Measurements from ENCODE around the gene AFDN. TPM values are rescaled to one million over a fixed set of nuclear protein-coding genes. Genes with fewer than 3 reads are reported as not detected.

The AFDN gene
- total RNA-seq, 3 donors from 2014 or later, result 93.1 to 292 (median 170) TPM

DNA sequence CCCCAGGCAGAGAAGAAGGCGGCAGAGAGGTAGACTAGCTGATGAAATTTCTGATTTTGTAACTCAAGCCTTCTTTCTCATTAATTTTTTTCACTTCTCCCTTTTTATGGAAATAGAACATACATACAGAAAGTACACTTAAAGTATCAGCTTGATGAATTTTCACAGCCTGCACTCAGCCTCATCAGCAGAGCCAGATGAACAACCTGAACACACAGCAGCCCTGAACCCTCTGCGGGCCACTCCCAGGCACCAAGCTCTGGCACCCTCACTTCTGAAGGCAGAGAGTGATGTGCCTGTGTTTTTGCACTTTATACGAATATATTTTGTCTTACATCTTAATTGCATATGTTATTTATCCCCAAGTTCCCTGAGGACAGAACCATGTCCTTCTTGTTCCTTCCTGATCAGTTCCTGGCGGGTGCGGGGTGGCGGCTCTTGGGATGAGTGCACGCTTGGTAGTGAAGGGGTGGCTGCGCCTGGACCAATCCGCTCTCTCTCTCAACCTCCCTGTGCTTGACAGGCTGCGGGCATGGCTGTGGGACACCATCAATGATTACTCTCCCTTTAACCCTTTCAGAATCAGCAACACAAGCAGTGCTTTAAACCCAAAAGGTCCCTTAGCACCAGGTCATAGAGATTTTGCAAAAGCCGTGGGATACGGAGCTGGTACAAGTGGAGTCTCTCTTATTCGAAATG lies 34.8 kb upstream of the AFDN start:
- H3K4me3 ChIP-seq, result no peak overlapping the region
- TF ChIP-seq POLR2AphosphoS5 (IDR thresholded peaks at IDR 0.05), result peak in 1 of 3 donors; percentile 1
- TF ChIP-seq, protein P1, sequence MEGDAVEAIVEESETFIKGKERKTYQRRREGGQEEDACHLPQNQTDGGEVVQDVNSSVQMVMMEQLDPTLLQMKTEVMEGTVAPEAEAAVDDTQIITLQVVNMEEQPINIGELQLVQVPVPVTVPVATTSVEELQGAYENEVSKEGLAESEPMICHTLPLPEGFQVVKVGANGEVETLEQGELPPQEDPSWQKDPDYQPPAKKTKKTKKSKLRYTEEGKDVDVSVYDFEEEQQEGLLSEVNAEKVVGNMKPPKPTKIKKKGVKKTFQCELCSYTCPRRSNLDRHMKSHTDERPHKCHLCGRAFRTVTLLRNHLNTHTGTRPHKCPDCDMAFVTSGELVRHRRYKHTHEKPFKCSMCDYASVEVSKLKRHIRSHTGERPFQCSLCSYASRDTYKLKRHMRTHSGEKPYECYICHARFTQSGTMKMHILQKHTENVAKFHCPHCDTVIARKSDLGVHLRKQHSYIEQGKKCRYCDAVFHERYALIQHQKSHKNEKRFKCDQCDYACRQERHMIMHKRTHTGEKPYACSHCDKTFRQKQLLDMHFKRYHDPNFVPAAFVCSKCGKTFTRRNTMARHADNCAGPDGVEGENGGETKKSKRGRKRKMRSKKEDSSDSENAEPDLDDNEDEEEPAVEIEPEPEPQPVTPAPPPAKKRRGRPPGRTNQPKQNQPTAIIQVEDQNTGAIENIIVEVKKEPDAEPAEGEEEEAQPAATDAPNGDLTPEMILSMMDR (IDR thresholded peaks at IDR 0.05), result no peak
- TF ChIP-seq POLR2A (IDR thresholded peaks at IDR 0.05), result no peak
- peak in 1 of 2 donors; percentile 38 for DNase-seq (ENCODE audit: low spot score in 2 of 2)

GRCh38 chr6:167793421-167793820 lies 33.3 kb upstream of the AFDN start:
- intact Hi-C loops (cut with DNase I; ENCODE audit: low total_unique reads), result no loop called here

More for the DNA sequence above, 34.8 kb upstream of the AFDN start:
- no peaks in the 10 kb centered on the region for H3K27me3 ChIP-seq
- intact Hi-C loops (cut with DNase I; ENCODE audit: low total_unique reads), result no loop called here
- H3K36me3 ChIP-seq, result no peaks in the 10 kb centered on the region
- no peaks in the 10 kb centered on the region for H3K9me3 ChIP-seq
- peaks cover 3 to 10% of the 10 kb centered on the region in 2 donors for H3K4me1 ChIP-seq
- peak overlapping the region; percentile 26 to 31 for H3K27ac ChIP-seq

DNA sequence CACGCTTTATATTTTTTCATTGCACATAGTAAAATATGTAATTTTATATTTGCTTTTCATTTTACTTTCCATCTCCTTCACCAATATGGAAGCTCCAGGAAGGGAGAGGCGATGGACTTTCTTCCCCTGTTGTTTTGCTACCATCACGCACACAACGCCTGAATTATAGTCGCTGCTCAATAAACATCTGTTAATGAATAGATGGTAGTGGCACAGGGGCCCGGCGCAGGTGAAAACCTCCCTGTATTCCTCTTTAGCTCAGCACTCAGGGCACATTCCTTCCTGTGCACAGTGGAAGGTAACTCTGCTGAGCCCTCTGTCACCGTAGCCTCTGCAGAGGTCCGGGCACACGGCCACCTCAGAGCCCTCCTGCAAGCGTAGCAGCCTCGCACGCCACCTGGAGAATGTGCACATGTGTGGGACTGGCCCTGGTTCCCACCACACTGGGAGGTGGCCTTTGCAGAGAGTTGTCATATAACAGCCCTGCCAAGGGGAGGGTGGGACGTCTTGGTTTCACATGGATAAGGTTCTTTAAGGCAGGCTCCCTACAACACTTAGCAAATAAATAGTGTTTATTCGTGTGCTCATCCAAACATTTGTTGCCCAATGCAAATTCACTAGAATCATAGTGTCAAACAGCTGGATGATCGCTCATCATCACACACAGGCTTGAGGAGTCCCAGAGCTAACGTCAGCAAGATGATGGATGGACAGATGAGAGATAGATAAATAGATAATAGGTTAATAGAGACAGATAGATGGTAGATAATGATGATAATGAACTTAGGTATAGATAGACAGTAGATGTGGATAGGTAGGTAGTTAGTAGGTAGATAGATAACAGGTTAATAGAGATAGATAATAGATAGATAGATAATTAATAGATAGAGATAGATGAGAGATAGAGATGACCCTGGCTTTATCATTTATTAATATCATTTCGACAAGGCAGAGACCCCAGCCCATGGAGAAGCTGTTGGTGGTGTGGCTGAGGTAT lies 32.3 kb upstream of the AFDN start:
- Histone ChIP-seq H3K4me1 (peaks cover 3 to 10% of the 10 kb centered on the region in 2 donors), H3K27ac (no peak overlapping the region), H3K9me3 (no peaks in the 10 kb centered on the region), H3K36me3 (no peaks in the 10 kb centered on the region), H3K27me3 (no peaks in the 10 kb centered on the region), H3K4me3 (no peak overlapping the region)
- TF ChIP-seq POLR2AphosphoS5 (IDR thresholded peaks at IDR 0.05), result no peak
- TF ChIP-seq POLR2A (IDR thresholded peaks at IDR 0.05), result no peak
- TF ChIP-seq, protein P1 (IDR thresholded peaks at IDR 0.05), result no peak
- no peak for DNase-seq (ENCODE audit: low spot score in 2 of 2)
- intact Hi-C loops (cut with DNase I; ENCODE audit: low total_unique reads), result no loop called here

More at GRCh38 chr6:167793421-167793820, 33.3 kb upstream of the AFDN start:
- no peaks in the 10 kb centered on the region for H3K36me3 ChIP-seq
- TF ChIP-seq POLR2A (IDR thresholded peaks at IDR 0.05) (no peak), POLR2AphosphoS5 (IDR thresholded peaks at IDR 0.05) (no peak)
- TF ChIP-seq, protein P1 (IDR thresholded peaks at IDR 0.05), result no peak
- H3K4me3 ChIP-seq, result no peak overlapping the region
- DNase-seq (ENCODE audit: low spot score in 2 of 2), result no peak
- H3K9me3 ChIP-seq, result no peaks in the 10 kb centered on the region
- H3K4me1 ChIP-seq, result peaks cover 3 to 10% of the 10 kb centered on the region in 2 donors
- no peak overlapping the region for H3K27ac ChIP-seq
- H3K27me3 ChIP-seq, result no peaks in the 10 kb centered on the region

- TF ChIP-seq, protein P1 (IDR thresholded peaks at IDR 0.05), result no peak
- no peak for TF ChIP-seq POLR2A (IDR thresholded peaks at IDR 0.05)
- no peak for TF ChIP-seq POLR2AphosphoS5 (IDR thresholded peaks at IDR 0.05)
- H3K4me1 ChIP-seq, result peaks cover 3 to 10% of the 10 kb centered on the region in 2 donors
- H3K36me3 ChIP-seq, result no peaks in the 10 kb centered on the region
- H3K4me3 ChIP-seq, result no peak overlapping the region
- no peak for DNase-seq (ENCODE audit: low spot score in 2 of 2)
- H3K9me3 ChIP-seq, result no peaks in the 10 kb centered on the region
- peak overlapping the region in 1 of 2 donors; percentile 63 for H3K27ac ChIP-seq
- intact Hi-C loops (cut with DNase I; ENCODE audit: low total_unique reads), result no loop called here
- no peaks in the 10 kb centered on the region for H3K27me3 ChIP-seq
Measured at GRCh38 chr6:167795321-167795811, 31.3 kb upstream of the AFDN start.
